Measurements from ENCODE around the gene SMG6. TPM values are rescaled to one million over a fixed set of nuclear protein-coding genes. Genes with fewer than 3 reads are reported as not detected.

Gene SMG6
- total and polyA plus RNA-seq, 11 donors = 12.2 to 38.6 (median 22.1) TPM

- no peak for DNase-seq
- no peak overlapping the region for H3K27ac ChIP-seq
- no peaks in the 10 kb centered on the region for H3K9me3 ChIP-seq
- H3K4me3 ChIP-seq = no peak overlapping the region
- peaks cover 0 to 9% (median 0%) of the 10 kb centered on the region in 9 donors for H3K27me3 ChIP-seq
- no peak for TF ChIP-seq POLR2A (IDR thresholded peaks at IDR 0.05)
- no peak for TF ChIP-seq CTCF (IDR thresholded peaks at IDR 0.05)
- 78 to 85% (median 81%) methylated on average over 23 to 24 of the region's 24 CpGs for WGBS, 4 donors
- H3K4me1 ChIP-seq = peaks cover 0 to 28% (median 5%) of the 10 kb centered on the region in 12 donors
- H3K36me3 ChIP-seq = no peaks in the 10 kb centered on the region
- intact Hi-C loops (cut with DNase I) = no loop called here
- ATAC-seq = no peak
Measured at GRCh38 chr17:2018716-2019510, 284.7 kb downstream of the SMG6 start.

- no peak for ATAC-seq
- no peak for DNase-seq
Measured at GRCh38 chr17:2017274-2017941, 286.2 kb downstream of the SMG6 start.

GRCh38 chr17:2016494-2016893, 287.1 kb downstream of the SMG6 start:
- ATAC-seq (no peak), DNase-seq (no peak)
- 90 to 93% (median 91%) methylated on average over 20 of the region's 20 CpGs for WGBS, 4 donors
- intact Hi-C loops (cut with DNase I) = no loop called here
- no peaks in the 10 kb centered on the region for H3K27me3 ChIP-seq
- TF ChIP-seq CTCF (IDR thresholded peaks at IDR 0.05) = no peak
- no peak for TF ChIP-seq POLR2A (IDR thresholded peaks at IDR 0.05)
- no peak overlapping the region for H3K27ac ChIP-seq
- no peaks in the 10 kb centered on the region for H3K36me3 ChIP-seq
- H3K9me3 ChIP-seq = no peaks in the 10 kb centered on the region
- H3K4me1 ChIP-seq = peaks cover 0 to 31% (median 7%) of the 10 kb centered on the region in 12 donors
- no peak overlapping the region for H3K4me3 ChIP-seq

More at GRCh38 chr17:2017274-2017941, 286.2 kb downstream of the SMG6 start:
- TF ChIP-seq POLR2A (IDR thresholded peaks at IDR 0.05) (no peak), CTCF (IDR thresholded peaks at IDR 0.05) (no peak)
- no peak overlapping the region for H3K27ac ChIP-seq
- peaks cover 0 to 23% (median 2%) of the 10 kb centered on the region in 12 donors for H3K4me1 ChIP-seq
- no peaks in the 10 kb centered on the region for H3K9me3 ChIP-seq
- H3K4me3 ChIP-seq = no peak overlapping the region
- WGBS, 4 donors = 80 to 93% (median 90%) methylated on average over 14 to 19 of the region's 19 CpGs
- intact Hi-C loops (cut with DNase I) = no loop called here
- H3K27me3 ChIP-seq = no peaks in the 10 kb centered on the region
- H3K36me3 ChIP-seq = no peaks in the 10 kb centered on the region

- H3K36me3 ChIP-seq = no peaks in the 10 kb centered on the region
- no peak overlapping the region for H3K27ac ChIP-seq
- TF ChIP-seq CTCF (IDR thresholded peaks at IDR 0.05) (no peak), POLR2A (IDR thresholded peaks at IDR 0.05) (no peak)
- 69 to 79% (median 73%) methylated on average over 14 of the region's 14 CpGs for WGBS, 4 donors
- intact Hi-C loops (cut with DNase I) = no loop called here
- no peaks in the 10 kb centered on the region for H3K27me3 ChIP-seq
- peaks cover 0 to 36% (median 7%) of the 10 kb centered on the region in 12 donors for H3K4me1 ChIP-seq
- DNase-seq (no peak), ATAC-seq (no peak)
- H3K9me3 ChIP-seq = no peaks in the 10 kb centered on the region
- H3K4me3 ChIP-seq = no peak overlapping the region
Measured at GRCh38 chr17:2015314-2015713, 288.3 kb downstream of the SMG6 start.

Data from heart left ventricle (tissue), 16 donors.